SW480 (cell line): ENCODE measurements around the gene INPP5J.
"Not testable (repeated sequence)": the region's sequence is repeated elsewhere in the genome, so short reads cannot be mapped to it uniquely, and the experiment has no call there.

Source experiments
- DNase-seq: peaks from one replicate; pipeline ENCODE4 v3.0.0-alpha.2; 2016; ENCODE audit warnings: low spot score

INPP5J gene

GRCh38 chr22:31148953-31149627, 26.3 kb downstream of the INPP5J start:
- peak; percentile 69 for DNase-seq

- peak; percentile 11 for DNase-seq
Observed at GRCh38 chr22:31150615-31151014, 27.8 kb downstream of the INPP5J start.

- DNase-seq = no peak
Observed at GRCh38 chr22:31151872-31152271, 29.1 kb downstream of the INPP5J start.

- no peak for DNase-seq
Observed at GRCh38 chr22:31153357-31153756, 30.6 kb downstream of the INPP5J start.

GRCh38 chr22:31154975-31155374, 32.2 kb downstream of the INPP5J start:
- no peak for DNase-seq

- no peak for DNase-seq
Observed at GRCh38 chr22:31155422-31155821, 32.7 kb downstream of the INPP5J start.

GRCh38 chr22:31160328-31160978, 37.7 kb downstream of the INPP5J start:
- no peak for DNase-seq

- no peak for DNase-seq
Observed at GRCh38 chr22:31161386-31161785, 38.6 kb downstream of the INPP5J start.

- DNase-seq = no peak
Observed at GRCh38 chr22:31162015-31162765, 39.4 kb downstream of the INPP5J start.

GRCh38 chr22:31170971-31171370, 48.2 kb downstream of the INPP5J start:
- no peak for DNase-seq

GRCh38 chr22:31171734-31172133, 49.0 kb downstream of the INPP5J start:
- not testable (repeated sequence) for DNase-seq

- no peak for DNase-seq
Observed at GRCh38 chr22:31173386-31174145, 50.8 kb downstream of the INPP5J start.

GRCh38 chr22:31176923-31177322, 54.2 kb downstream of the INPP5J start:
- DNase-seq = no peak

- DNase-seq = no peak
Observed at GRCh38 chr22:31177420-31178162, 54.8 kb downstream of the INPP5J start.

GRCh38 chr22:31178859-31179258, 56.1 kb downstream of the INPP5J start:
- no peak for DNase-seq

GRCh38 chr22:31179345-31179744, 56.6 kb downstream of the INPP5J start:
- peak; percentile 18 for DNase-seq

- DNase-seq = no peak
Observed at GRCh38 chr22:31184015-31184414, 61.2 kb downstream of the INPP5J start.
